ENCODE measurements around the gene RRP9.

The RRP9 gene

GRCh38 chr3:51894391-51894790, 47.3 kb downstream of the RRP9 start:
- TF ChIP-seq, protein P1, sequence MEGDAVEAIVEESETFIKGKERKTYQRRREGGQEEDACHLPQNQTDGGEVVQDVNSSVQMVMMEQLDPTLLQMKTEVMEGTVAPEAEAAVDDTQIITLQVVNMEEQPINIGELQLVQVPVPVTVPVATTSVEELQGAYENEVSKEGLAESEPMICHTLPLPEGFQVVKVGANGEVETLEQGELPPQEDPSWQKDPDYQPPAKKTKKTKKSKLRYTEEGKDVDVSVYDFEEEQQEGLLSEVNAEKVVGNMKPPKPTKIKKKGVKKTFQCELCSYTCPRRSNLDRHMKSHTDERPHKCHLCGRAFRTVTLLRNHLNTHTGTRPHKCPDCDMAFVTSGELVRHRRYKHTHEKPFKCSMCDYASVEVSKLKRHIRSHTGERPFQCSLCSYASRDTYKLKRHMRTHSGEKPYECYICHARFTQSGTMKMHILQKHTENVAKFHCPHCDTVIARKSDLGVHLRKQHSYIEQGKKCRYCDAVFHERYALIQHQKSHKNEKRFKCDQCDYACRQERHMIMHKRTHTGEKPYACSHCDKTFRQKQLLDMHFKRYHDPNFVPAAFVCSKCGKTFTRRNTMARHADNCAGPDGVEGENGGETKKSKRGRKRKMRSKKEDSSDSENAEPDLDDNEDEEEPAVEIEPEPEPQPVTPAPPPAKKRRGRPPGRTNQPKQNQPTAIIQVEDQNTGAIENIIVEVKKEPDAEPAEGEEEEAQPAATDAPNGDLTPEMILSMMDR (IDR thresholded peaks at IDR 0.05; ENCODE audit: control insufficient read depth, extremely low read depth, insufficient read depth): no peak
- no peak overlapping the region for H3K4me3 ChIP-seq (ENCODE audit: low read depth, low read length)
- DNase-seq (ENCODE audit: low read depth): no peak

DNA sequence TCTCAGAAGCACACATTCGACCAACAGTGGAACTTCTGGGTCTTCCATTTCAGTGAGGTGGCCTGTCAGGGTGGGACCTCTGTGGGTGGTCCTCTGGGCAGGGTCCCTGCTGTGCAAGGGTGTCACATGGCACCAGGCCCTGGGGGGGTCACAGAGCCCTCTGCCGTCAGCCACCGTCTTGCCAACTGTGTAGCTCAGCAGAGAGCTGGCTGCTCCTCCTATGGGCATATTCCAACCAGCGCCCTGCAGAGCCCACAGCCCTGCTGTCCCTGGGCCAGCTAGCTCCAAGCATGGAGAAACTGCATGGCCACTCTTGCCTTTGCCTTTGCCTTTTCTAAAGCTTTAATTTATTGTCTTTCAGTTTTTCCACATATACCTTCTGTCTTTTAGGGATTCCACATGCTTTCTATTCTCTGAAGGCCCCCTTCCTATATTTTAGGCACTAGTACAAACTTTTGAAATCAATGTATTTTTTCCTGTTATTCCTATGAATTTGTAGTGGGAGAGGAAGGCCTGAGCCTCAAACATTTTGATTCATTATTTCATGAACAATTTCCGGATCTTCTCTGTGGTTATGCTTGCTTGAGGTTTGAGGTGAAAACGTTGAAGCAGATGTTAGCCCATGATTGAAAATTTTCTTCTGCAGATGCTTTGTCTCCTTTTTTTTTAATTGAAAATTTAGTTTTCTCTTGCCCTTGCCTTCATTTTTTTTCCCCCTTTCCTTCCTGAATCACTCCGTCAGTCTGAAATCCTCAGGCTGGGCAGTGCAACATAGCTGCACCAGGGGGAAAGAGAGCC, 50.3 kb downstream of the RRP9 start:
- no peak for DNase-seq (ENCODE audit: low read depth)
- H3K4me3 ChIP-seq (ENCODE audit: low read depth, low read length): no peak overlapping the region
- TF ChIP-seq, protein P1 (IDR thresholded peaks at IDR 0.05; ENCODE audit: control insufficient read depth, extremely low read depth, insufficient read depth): no peak

GRCh38 chr3:51888463-51889105, 53.1 kb downstream of the RRP9 start:
- H3K4me3 ChIP-seq (ENCODE audit: low read depth, low read length): no peak overlapping the region
- no peak for DNase-seq (ENCODE audit: low read depth)
- TF ChIP-seq, protein P1 (IDR thresholded peaks at IDR 0.05; ENCODE audit: control insufficient read depth, extremely low read depth, insufficient read depth): no peak

- DNase-seq (ENCODE audit: low read depth): no peak
- no peak overlapping the region for H3K4me3 ChIP-seq (ENCODE audit: low read depth, low read length)
- TF ChIP-seq, protein P1 (IDR thresholded peaks at IDR 0.05; ENCODE audit: control insufficient read depth, extremely low read depth, insufficient read depth): no peak
These were observed 54.1 kb downstream of the RRP9 start for GRCh38 chr3:51887620-51888019.

DNA sequence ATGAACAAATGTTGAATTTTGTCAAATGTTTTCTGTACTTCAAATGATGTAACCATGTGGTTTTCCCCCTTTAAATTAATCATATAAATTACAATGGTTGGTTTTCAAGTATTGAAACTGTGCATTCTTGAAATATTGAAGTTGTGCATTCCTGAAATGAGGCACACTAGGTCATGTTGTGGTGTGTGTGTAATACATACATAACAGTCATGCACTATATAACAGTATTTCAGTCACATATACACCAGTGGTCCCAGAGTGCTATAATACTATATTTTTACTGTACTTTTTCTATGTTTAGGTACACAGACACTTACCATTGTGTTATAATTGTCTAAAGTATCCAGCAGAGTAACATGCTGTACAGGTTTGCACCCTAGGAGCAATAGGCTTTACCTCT, 55.3 kb downstream of the RRP9 start:
- TF ChIP-seq, protein P1 (IDR thresholded peaks at IDR 0.05; ENCODE audit: control insufficient read depth, extremely low read depth, insufficient read depth): no peak
- H3K4me3 ChIP-seq (ENCODE audit: low read depth, low read length): no peak overlapping the region
- DNase-seq (ENCODE audit: low read depth): no peak

Data from LNCaP clone FGC (cell line).